GM23338 (cell line): ENCODE results near the gene ADGB. TPM values are rescaled to one million over a fixed set of nuclear protein-coding genes. Genes with fewer than 3 reads are reported as not detected.

ENCODE experiments used
- ATAC-seq: fragments of 200-7000 bp; cut with Tn5 transposase; 3 replicates; pipeline ENCODE4 v1.9.1; 2020
- DNase-seq: peaks from one replicate; pipeline ENCODE4 v3.0.0-alpha.2; 2015; ENCODE audit warnings: low spot score
- H2AFZ ChIP-seq: fragments of 200-600 bp; sonication (generic); 2 replicates; pipeline ENCODE4 v1.8.0; 2016; ENCODE audit warnings: antibody characterized with exemption, mild to moderate bottlenecking, moderate library complexity
- H3F3A ChIP-seq: fragments of 200-600 bp; sonication (generic); replicated peaks from 2 replicates; pipeline ENCODE4 v1.8.0; 2017; ENCODE audit warnings: antibody characterized with exemption, mixed run types, low read depth
- H3K27ac ChIP-seq: fragments of 200-600 bp; sonication (generic); 2 replicates; pipeline ENCODE4 v1.6.1; 2016; ENCODE audit warnings: low read depth
- H3K27me3 ChIP-seq: fragments of 200-600 bp; sonication (generic); 2 replicates; pipeline ENCODE4 v1.8.0; 2016; ENCODE audit warnings: mild to moderate bottlenecking, mixed run types, moderate library complexity; ENCODE audit not compliant: insufficient read depth
- H3K36me3 ChIP-seq: fragments of 200-600 bp; sonication (generic); 2 replicates; pipeline ENCODE4 v1.8.0; 2016; ENCODE audit warnings: mild to moderate bottlenecking; ENCODE audit not compliant: insufficient read depth
- H3K4me1 ChIP-seq: fragments of 200-600 bp; sonication (generic); 2 replicates; pipeline ENCODE4 v1.8.0; 2016; ENCODE audit warnings: mild to moderate bottlenecking, moderate library complexity; ENCODE audit not compliant: insufficient read depth
- H3K4me2 ChIP-seq: fragments of 200-600 bp; sonication (generic); 2 replicates; pipeline ENCODE4 v1.7.1; 2017; ENCODE audit warnings: mixed run types
- H3K4me3 ChIP-seq: fragments of 200-600 bp; sonication (generic); 2 replicates; pipeline ENCODE4 v1.6.1; 2016; ENCODE audit warnings: mixed run types
- H3K79me2 ChIP-seq: fragments of 200-600 bp; sonication (generic); replicated peaks from 2 replicates; pipeline ENCODE4 v1.8.0; 2017; ENCODE audit warnings: mild to moderate bottlenecking; ENCODE audit not compliant: insufficient read depth
- H3K9me2 ChIP-seq: fragments of 200-600 bp; sonication (generic); 2 replicates; pipeline ENCODE4 v1.8.0; 2017; ENCODE audit not compliant: insufficient read depth
- H4K20me1 ChIP-seq: fragments of 200-600 bp; sonication (generic); replicated peaks from 2 replicates; pipeline ENCODE4 v1.8.0; 2017; ENCODE audit warnings: mild to moderate bottlenecking; ENCODE audit not compliant: insufficient read depth
- H3K27ac Mint-ChIP-seq: 2 replicates; pipeline ENCODE4 v1.8.0; 2020; ENCODE audit warnings: inconsistent platforms, mild to moderate bottlenecking, moderate library complexity, mixed read lengths
- H3K27me3 Mint-ChIP-seq: 3 replicates; pipeline ENCODE4 v1.8.0; 2022; ENCODE audit warnings: low read depth, mild to moderate bottlenecking, moderate library complexity, mixed read lengths, inconsistent platforms; ENCODE audit not compliant: insufficient read depth, poor library complexity
- H3K36me3 Mint-ChIP-seq: 3 replicates; pipeline ENCODE4 v1.8.0; 2021; ENCODE audit warnings: low read depth, mild to moderate bottlenecking, inconsistent platforms, moderate library complexity, mixed read lengths
- H3K4me1 Mint-ChIP-seq: 3 replicates; pipeline ENCODE4 v1.8.0; 2020; ENCODE audit warnings: mild to moderate bottlenecking, inconsistent platforms, mixed read lengths
- H3K4me3 Mint-ChIP-seq: 3 replicates; pipeline ENCODE4 v1.8.0; 2021; ENCODE audit warnings: moderate library complexity, mild to moderate bottlenecking, inconsistent platforms, mixed read lengths
- H3K9me3 Mint-ChIP-seq: 3 replicates; pipeline ENCODE4 v1.8.0; 2020; ENCODE audit warnings: moderate library complexity, mild to moderate bottlenecking, inconsistent platforms, mixed read lengths
- CREB1 ChIP-seq: fragments of 250-450 bp; sonication (Bioruptor Pico); IDR thresholded peaks from 2 replicates; pipeline ENCODE4 v1.5.0; 2020; ENCODE audit warnings: low read depth, mild to moderate bottlenecking, moderate library complexity
- NANOG ChIP-seq: IDR thresholded peaks from 2 replicates; pipeline ENCODE4 v1.6.1; 2016; ENCODE audit warnings: antibody characterized with exemption, borderline replicate concordance
- REST ChIP-seq: IDR thresholded peaks from one replicate; pipeline ENCODE4 v1.6.1; 2018; ENCODE audit warnings: antibody characterized with exemption; ENCODE audit not compliant: unreplicated experiment
- STAT1 ChIP-seq: IDR thresholded peaks from one replicate; pipeline ENCODE4 v1.6.1; 2016; ENCODE audit warnings: antibody characterized with exemption; ENCODE audit not compliant: unreplicated experiment
- ZNF331 ChIP-seq: fragments of 250-450 bp; sonication (Bioruptor Pico); IDR thresholded peaks from 2 replicates; pipeline ENCODE4 v1.5.0; 2020; ENCODE audit warnings: low read depth, mild to moderate bottlenecking, moderate library complexity
- ZNF462 ChIP-seq: fragments of 250-450 bp; sonication (Bioruptor Pico); IDR thresholded peaks from 2 replicates; pipeline ENCODE4 v1.5.0; 2020; ENCODE audit warnings: mild to moderate bottlenecking, moderate library complexity
- polyA plus RNA-seq: library from polyadenylated mRNA; unstranded; fragments of >200 nt; fragmentation: Nextera tagmentation; extraction: Ambion mirVana; gene quantifications from 2 replicates; pipeline ENCODE4 v1.2.1, GENCODE V29; 2016
- total RNA-seq: library from RNA; depleted of rRNA; stranded (reverse); fragments of >200 nt; shearing (Covaris generic); gene quantifications from 2 replicates; pipeline ENCODE4 v1.2.3, GENCODE V29; 2014
- TF ChIP-seq, protein P1 (sequence below): IDR thresholded peaks from 2 replicates; pipeline ENCODE4 v1.6.1; 2016; ENCODE audit warnings: antibody characterized with exemption

The ADGB gene
- total and polyA plus RNA-seq, 2 experiments from 2014 or later: not detected

DNA sequence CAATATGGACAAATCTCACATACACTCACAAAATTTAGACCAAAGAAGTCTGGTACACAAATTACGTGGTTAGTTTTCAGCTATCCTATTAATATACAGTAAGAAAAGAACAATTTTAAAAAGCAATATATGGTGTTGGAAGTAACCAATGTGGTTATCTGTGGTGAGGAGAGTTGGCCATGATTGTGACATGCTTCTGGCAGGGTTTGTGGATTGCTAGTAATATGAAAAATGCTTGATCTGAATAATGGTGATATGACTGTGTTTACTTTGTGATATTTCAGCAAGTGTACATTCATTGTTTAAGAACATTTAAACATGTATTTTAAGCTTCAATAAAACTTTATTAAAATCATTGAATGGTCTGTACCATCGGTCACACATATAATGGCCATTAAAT lies 99.1 kb downstream of the ADGB start:
- Mint-ChIP-seq H3K27ac (no peak overlapping the region), H3K27me3 (no peaks in the 10 kb centered on the region), H3K36me3 (no peaks in the 10 kb centered on the region), H3K4me3 (no peak overlapping the region), H3K4me1 (peaks cover 2% of the 10 kb centered on the region; the same call in 1 of the 3 replicates), H3K9me3 (no peaks in the 10 kb centered on the region)
- Histone ChIP-seq H3K36me3 (no peaks in the 10 kb centered on the region), H3K4me3 (no peak overlapping the region), H3K9me2 (no peaks in the 10 kb centered on the region), H3K79me2 (no peaks in the 10 kb centered on the region), H3F3A (no peaks in the 10 kb centered on the region), H4K20me1 (no peaks in the 10 kb centered on the region), H3K27ac (no peak overlapping the region), H3K4me1 (no peaks in the 10 kb centered on the region), H3K27me3 (no peaks in the 10 kb centered on the region), H2AFZ (no peak overlapping the region), H3K4me2 (no peak overlapping the region)
- no peak for TF ChIP-seq STAT1
- no peak for TF ChIP-seq ZNF331 (CRISPR knock-in tag)
- no peak for TF ChIP-seq NANOG
- TF ChIP-seq CREB1 (CRISPR knock-in tag): no peak
- no peak for TF ChIP-seq REST
- TF ChIP-seq ZNF462: no peak
- TF ChIP-seq, protein P1, sequence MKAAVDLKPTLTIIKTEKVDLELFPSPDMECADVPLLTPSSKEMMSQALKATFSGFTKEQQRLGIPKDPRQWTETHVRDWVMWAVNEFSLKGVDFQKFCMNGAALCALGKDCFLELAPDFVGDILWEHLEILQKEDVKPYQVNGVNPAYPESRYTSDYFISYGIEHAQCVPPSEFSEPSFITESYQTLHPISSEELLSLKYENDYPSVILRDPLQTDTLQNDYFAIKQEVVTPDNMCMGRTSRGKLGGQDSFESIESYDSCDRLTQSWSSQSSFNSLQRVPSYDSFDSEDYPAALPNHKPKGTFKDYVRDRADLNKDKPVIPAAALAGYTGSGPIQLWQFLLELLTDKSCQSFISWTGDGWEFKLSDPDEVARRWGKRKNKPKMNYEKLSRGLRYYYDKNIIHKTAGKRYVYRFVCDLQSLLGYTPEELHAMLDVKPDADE: no peak
- ATAC-seq (no peak), DNase-seq (no peak)
